Ovary (tissue), 9 donors: ENCODE results near the gene UGT1A5. TPM values are rescaled to one million over a fixed set of nuclear protein-coding genes. Genes with fewer than 3 reads are reported as not detected.

ENCODE experiments used
- DNase-seq, 5 donors: peaks; one replicate each; pipeline ENCODE4 v3.0.0-alpha.2; 2019 to 2020
- H3K27ac ChIP-seq, 2 donors: fragments of 200-600 bp; one replicate each; pipeline versions ENCODE4 v1.5.1 to v1.8.0; 2019 to 2022
- H3K27me3 ChIP-seq: fragments of 200-600 bp; one replicate; pipeline ENCODE4 v1.8.0; 2022
- H3K36me3 ChIP-seq: fragments of 200-600 bp; sonication (generic); one replicate; pipeline ENCODE4 v1.5.1; 2019
- H3K4me1 ChIP-seq: one replicate; pipeline ENCODE4 v1.8.1; 2013; ENCODE audit warnings: mild to moderate bottlenecking, moderate library complexity; ENCODE audit not compliant: insufficient read depth
- H3K4me3 ChIP-seq: fragments of 200-600 bp; sonication (generic); one replicate; pipeline ENCODE4 v1.5.1; 2017
- H3K9me3 ChIP-seq, 2 donors: fragments of 200-600 bp in 1 of 2; sonication (generic) in 1 of 2; one replicate each; pipeline versions ENCODE4 v1.5.1 to v1.8.1; 2013 to 2019; ENCODE audit warnings: mild to moderate bottlenecking in 1 of 2, moderate library complexity in 1 of 2
- CTCF ChIP-seq, 3 donors: fragments of 450-650 bp in 2 of 3; fragments of 200-600 bp in 1 of 3; IDR thresholded peaks; one replicate each; pipeline versions ENCODE4 v1.5.1 to v1.8.0; 2016 to 2022; ENCODE audit warnings: antibody characterized with exemption in 3 of 3, mild to moderate bottlenecking in 1 of 3
- EP300 ChIP-seq: sonication (generic); formaldehyde crosslinking; IDR thresholded peaks from one replicate; pipeline ENCODE4 v1.6.1; 2017; ENCODE audit warnings: antibody characterized with exemption
- POLR2A ChIP-seq: fragments of 450-650 bp; IDR thresholded peaks from one replicate; pipeline ENCODE4 v1.6.1; 2017; ENCODE audit warnings: antibody characterized with exemption, mild to moderate bottlenecking, moderate library complexity
- WGBS, 3 donors: extraction: QIAGEN DNeasy Blood & Tissue Kit in 1 of 3; methylation state at CpG; one replicate each; pipeline versions ENCODE4 v1.1.5 to v1.1.7; 2013 to 2017; 5-methylcytosine and 5-hydroxymethylcytosine counted together
- intact Hi-C, 4 donors: fragments of 100-400 bp; cut with DNase I; formaldehyde crosslinking; loops; one replicate each; pipeline versions ENCODE4 v1.11.0 to v1.15.1; 2022 to 2023
- polyA plus RNA-seq, 2 donors: library from polyadenylated mRNA; stranded (reverse); fragments of 200-250 nt in 1 of 2; fragments of 350-450 nt in 1 of 2; fragmentation: Illumina TruSeq in 1 of 2; extraction: RNeasy Lipid Tissue Mini Kit (QIAGEN cat#74804) in 1 of 2; gene quantifications; one replicate each; pipeline ENCODE4 v1.2.3, GENCODE V29; 2013 to 2014
- total RNA-seq, 7 donors: library from RNA; depleted of rRNA in 2 of 7; stranded (reverse); fragments of >200 nt in 2 of 7; fragmentation: NEBNext Ultra II Directional in 3 of 7; extraction: Animal tissue kit (Norgen Biotek cat#: 25700) in 3 of 7; gene quantifications; one replicate each; pipeline versions ENCODE4 v1.1.0 to v1.2.4, GENCODE V29; 2016 to 2023
- donor health status: DM: no; HTN: no; CAD: no; lungs with moderate emphysema.
- donor health status: DM: no; HTN: no; CAD: no.
- donor health status: Bipolar disorder and iron deficiency.
- donor health status: DM: yes; HTN: yes; CAD: no.
- donor health status: DM: no; HTN: no; CAD: no.
- donor health status: DM: yes; HTN: yes; CAD: no.

UGT1A5 gene
- total and polyA plus RNA-seq, 9 donors: not detected

- TF ChIP-seq POLR2A (no peak), CTCF (IDR thresholded peaks at IDR 0.05) (no peak), EP300 (no peak)
- 72 to 77% (median 74%) methylated on average over 4 of the region's 4 CpGs for WGBS, 3 donors
- intact Hi-C loops: no loop called here
- Histone ChIP-seq H3K4me3 (no peak overlapping the region), H3K27me3 (no peaks in the 10 kb centered on the region), H3K27ac (no peak overlapping the region), H3K9me3 (no peaks in the 10 kb centered on the region), H3K4me1 (no peaks in the 10 kb centered on the region), H3K36me3 (no peaks in the 10 kb centered on the region)
- no peak for DNase-seq
Observed at GRCh38 chr2:233768076-233768475, 55.4 kb downstream of the UGT1A5 start.

GRCh38 chr2:233769260-233769659 is 56.6 kb downstream of the UGT1A5 start:
- H3K9me3 ChIP-seq: no peaks in the 10 kb centered on the region
- no peak for DNase-seq
- no peak overlapping the region for H3K4me3 ChIP-seq
- H3K36me3 ChIP-seq: no peaks in the 10 kb centered on the region
- no peaks in the 10 kb centered on the region for H3K4me1 ChIP-seq
- 89 to 91% (median 90%) methylated on average over 9 of the region's 9 CpGs for WGBS, 3 donors
- TF ChIP-seq CTCF (IDR thresholded peaks at IDR 0.05) (no peak), POLR2A (no peak), EP300 (no peak)
- H3K27ac ChIP-seq: no peak overlapping the region
- no peaks in the 10 kb centered on the region for H3K27me3 ChIP-seq
- intact Hi-C loops: no loop called here

- Histone ChIP-seq H3K27me3 (no peaks in the 10 kb centered on the region), H3K27ac (no peak overlapping the region), H3K4me1 (no peaks in the 10 kb centered on the region), H3K4me3 (no peak overlapping the region), H3K9me3 (no peaks in the 10 kb centered on the region), H3K36me3 (no peaks in the 10 kb centered on the region)
- 88 to 91% (median 89%) methylated on average over 16 of the region's 16 CpGs for WGBS, 3 donors
- TF ChIP-seq CTCF (IDR thresholded peaks at IDR 0.05) (no peak), EP300 (no peak), POLR2A (no peak)
- DNase-seq: no peak
- intact Hi-C loops: no loop called here
Observed at GRCh38 chr2:233772153-233772552, 59.4 kb downstream of the UGT1A5 start.

- intact Hi-C loops: no loop called here
- no peak for TF ChIP-seq CTCF (IDR thresholded peaks at IDR 0.05)
- TF ChIP-seq POLR2A: no peak
- no peak for TF ChIP-seq EP300
- no peak for DNase-seq
- Histone ChIP-seq H3K9me3 (no peaks in the 10 kb centered on the region), H3K4me3 (no peak overlapping the region), H3K27me3 (no peaks in the 10 kb centered on the region), H3K36me3 (no peaks in the 10 kb centered on the region), H3K27ac (no peak overlapping the region), H3K4me1 (no peaks in the 10 kb centered on the region)
- WGBS, 3 donors: 62 to 68% (median 67%) methylated on average over 5 of the region's 5 CpGs
Observed at GRCh38 chr2:233772583-233772982, 59.9 kb downstream of the UGT1A5 start.

- no peaks in the 10 kb centered on the region for H3K4me1 ChIP-seq
- no peak overlapping the region for H3K27ac ChIP-seq
- no peaks in the 10 kb centered on the region for H3K36me3 ChIP-seq
- 86 to 90% (median 88%) methylated on average over 5 of the region's 5 CpGs for WGBS, 3 donors
- TF ChIP-seq CTCF (IDR thresholded peaks at IDR 0.05) (no peak), EP300 (no peak), POLR2A (no peak)
- intact Hi-C loops: no loop called here
- DNase-seq: no peak
- no peak overlapping the region for H3K4me3 ChIP-seq
- no peaks in the 10 kb centered on the region for H3K9me3 ChIP-seq
- H3K27me3 ChIP-seq: no peaks in the 10 kb centered on the region
Observed at GRCh38 chr2:233773854-233774253, 61.1 kb downstream of the UGT1A5 start.
